B cell (primary cell): Measurements from ENCODE around the gene ANGPTL8. TPM values are rescaled to one million over a fixed set of nuclear protein-coding genes. Genes with fewer than 3 reads are reported as not detected.

ENCODE experiments used
- ATAC-seq: fragments of 200-7000 bp; cut with Tn5 transposase; one replicate; pipeline ENCODE4 v1.10.0; 2021; ENCODE audit warnings: low read depth, mild to moderate bottlenecking, moderate number of reproducible peaks, moderate library complexity
- CTCF ChIA-PET: fragments of 350-600 bp; sonication (Branson Sonifier 250); formaldehyde crosslinking; loops from one replicate; lab custom pipeline; 2021; ENCODE audit warnings: antibody characterized with exemption, inconsistent platforms; lab: Charles Lee
- POLR2A ChIA-PET: fragments of 350-600 bp; sonication (Branson Sonifier 250); formaldehyde crosslinking; loops from one replicate; lab custom pipeline; 2021; ENCODE audit warnings: antibody characterized with exemption; lab: Charles Lee
- DNase-seq: peaks from one replicate; pipeline ENCODE4 v3.0.0; 2013
- H2AFZ ChIP-seq: 2 replicates; pipeline ENCODE4 v1.6.1; 2012; ENCODE audit warnings: mild to moderate bottlenecking, low read depth, low read length; ENCODE audit not compliant: insufficient read depth, poor library complexity, severe bottlenecking
- H3K27ac ChIP-seq, 2 donors: 1 replicate in 1 of 2; 2 replicates in 1 of 2; pipeline ENCODE4 v1.5.1; 2012 to 2013; ENCODE audit warnings: low read length in 2 of 2, mild to moderate bottlenecking in 2 of 2, moderate library complexity in 1 of 2
- H3K27me3 ChIP-seq, 4 experiments: fragments of 200-600 bp in 1 of 4; sonication (generic) in 1 of 4; replicated peaks in 1 of 4; 1 replicate in 2 of 4; 2 replicates in 2 of 4; pipeline versions ENCODE4 v1.6.1 to v1.7.0; 2013 to 2016; ENCODE audit warnings: low read length in 3 of 4, mild to moderate bottlenecking in 2 of 4, mixed read lengths in 1 of 4, moderate library complexity in 1 of 4; ENCODE audit not compliant: insufficient read depth in 4 of 4, control insufficient read depth in 3 of 4; ENCODE audit errors: control extremely low read depth in 1 of 4
- H3K36me3 ChIP-seq, 2 experiments: replicated peaks in 1 of 2; 1 replicate in 1 of 2; 2 replicates in 1 of 2; pipeline versions ENCODE4 v1.6.1 to v1.7.1; 2013; ENCODE audit warnings: low read length in 1 of 2; ENCODE audit not compliant: insufficient read depth in 2 of 2, control insufficient read depth in 1 of 2; ENCODE audit errors: control extremely low read depth in 1 of 2, extremely low read depth in 1 of 2
- H3K4me1 ChIP-seq, 2 donors: fragments of 200-600 bp in 1 of 2; sonication (generic) in 1 of 2; 1 replicate in 1 of 2; 2 replicates in 1 of 2; pipeline versions ENCODE4 v1.5.1 to v1.6.1; 2013 to 2017; ENCODE audit warnings: low read length in 2 of 2; ENCODE audit not compliant: control insufficient read depth in 2 of 2, insufficient read depth in 2 of 2
- H3K4me2 ChIP-seq: replicated peaks from 2 replicates; pipeline ENCODE3; 2012; ENCODE audit warnings: mild to moderate bottlenecking, low read depth, low read length; ENCODE audit not compliant: poor library complexity, severe bottlenecking
- H3K4me3 ChIP-seq, 5 experiments: fragments of 200-600 bp in 1 of 5; sonication (generic) in 1 of 5; 1 replicate in 3 of 5; 2 replicates in 2 of 5; pipeline versions ENCODE4 v1.5.1 to v1.7.0; 2011 to 2016; ENCODE audit warnings: low read length in 4 of 5, mild to moderate bottlenecking in 4 of 5, low read depth in 2 of 5, control low read depth in 1 of 5, moderate library complexity in 1 of 5; ENCODE audit not compliant: insufficient read depth in 1 of 5; ENCODE audit errors: control extremely low read depth in 1 of 5, extremely low read depth in 1 of 5
- H3K79me2 ChIP-seq: fragments of 200-600 bp; sonication (generic); one replicate; pipeline ENCODE4 v1.6.0; 2016; ENCODE audit warnings: low read length; ENCODE audit not compliant: control insufficient read depth, insufficient read depth
- H3K9ac ChIP-seq: fragments of 200-600 bp; sonication (generic); 2 replicates; pipeline ENCODE4 v1.6.1; 2017; ENCODE audit warnings: mild to moderate bottlenecking, low read length, moderate library complexity
- H3K9me3 ChIP-seq, 3 donors: one replicate each; pipeline versions ENCODE4 v1.6.1 to v1.7.1; 2013; ENCODE audit warnings: low read length in 2 of 3; ENCODE audit not compliant: control insufficient read depth in 2 of 3, insufficient read depth in 1 of 3; ENCODE audit errors: control extremely low read depth in 1 of 3
- H4K20me1 ChIP-seq: 2 replicates; pipeline ENCODE4 v1.6.0; 2012; ENCODE audit warnings: mild to moderate bottlenecking, low read length; ENCODE audit not compliant: insufficient read depth, control insufficient read depth, poor library complexity, severe bottlenecking
- H3K27ac Mint-ChIP-seq: one replicate; pipeline ENCODE4 v1.8.0; 2021; ENCODE audit warnings: mixed read lengths
- H3K27me3 Mint-ChIP-seq: one replicate; pipeline ENCODE4 v1.8.0; 2021; ENCODE audit warnings: mixed read lengths
- H3K4me1 Mint-ChIP-seq: one replicate; pipeline ENCODE4 v1.8.0; 2021; ENCODE audit warnings: mixed read lengths
- H3K4me3 Mint-ChIP-seq: one replicate; pipeline ENCODE4 v1.8.0; 2021; ENCODE audit warnings: mixed read lengths
- H3K9me3 Mint-ChIP-seq: one replicate; pipeline ENCODE4 v1.8.0; 2022; ENCODE audit warnings: mixed read lengths; ENCODE audit not compliant: insufficient read depth
- CTCF ChIP-seq: fragments of 200-600 bp; IDR thresholded peaks from one replicate; pipeline ENCODE4 v1.8.0; 2022; ENCODE audit warnings: antibody characterized with exemption, mild to moderate bottlenecking
- EZH2 ChIP-seq: IDR thresholded peaks from 2 replicates; pipeline ENCODE4 v1.6.1; 2012; ENCODE audit warnings: borderline replicate concordance, low read depth, mild to moderate bottlenecking, moderate library complexity, low read length; ENCODE audit not compliant: insufficient read depth, poor library complexity, severe bottlenecking
- WGBS: methylation state at CpG from one replicate; pipeline ENCODE4 v1.1.5; 2013; ENCODE audit warnings: missing lambda C conversion rate; ENCODE audit not compliant: insufficient coverage; 5-methylcytosine and 5-hydroxymethylcytosine counted together
- intact Hi-C: fragments of 100-400 bp; cut with micrococcal nuclease; formaldehyde crosslinking; loops from one replicate; pipeline ENCODE4 v1.10.0; 2022
- polyA plus RNA-seq: library from polyadenylated mRNA; depleted of rRNA; stranded (reverse); fragments of >200 nt; gene quantifications from 2 replicates; pipeline ENCODE4 v1.2.3, GENCODE V29; 2012
- total RNA-seq, 2 donors: library from RNA; stranded (reverse); fragments of 120-200 nt in 1 of 2; gene quantifications; 1 replicate in 1 of 2; 2 replicates in 1 of 2; pipeline versions ENCODE4 v1.2.3 to v1.2.4, GENCODE V29; 2013 to 2022

The ANGPTL8 gene
- total and polyA plus RNA-seq, 2 donors (not counting 1 experiment from before 2014, with no cell fraction given), result not detected

- no peak overlapping the region for H3K4me2 ChIP-seq
- H3K36me3 ChIP-seq, result no peaks in the 10 kb centered on the region
- no peaks in the 10 kb centered on the region for H3K27me3 Mint-ChIP-seq
- H3K4me1 ChIP-seq, result no peaks in the 10 kb centered on the region
- H3K27ac Mint-ChIP-seq, result no peak overlapping the region
- H3K79me2 ChIP-seq, result no peaks in the 10 kb centered on the region
- no peak overlapping the region for H3K9ac ChIP-seq
- peaks cover 0 to 6% (median 0%) of the 10 kb centered on the region in 3 donors for H3K9me3 ChIP-seq
- H3K4me1 Mint-ChIP-seq, result no peaks in the 10 kb centered on the region
- H3K4me3 Mint-ChIP-seq, result no peak overlapping the region
- DNase-seq, result no peak
- no peaks in the 10 kb centered on the region for H3K9me3 Mint-ChIP-seq
- H4K20me1 ChIP-seq, result no peaks in the 10 kb centered on the region
- no peak overlapping the region for H3K27ac ChIP-seq
- TF ChIP-seq EZH2 (no peak), CTCF (no peak)
- intact Hi-C loops, result no loop called here
- ChIA-PET POLR2A (no interaction called here), CTCF (no interaction called here)
- no CpG with 5 or more reads among the region's 4 CpGs for WGBS
- no peak overlapping the region for H2AFZ ChIP-seq
- H3K27me3 ChIP-seq, result no peaks in the 10 kb centered on the region
- no peak overlapping the region for H3K4me3 ChIP-seq
- ATAC-seq, result no peak
Measured at GRCh38 chr19:11251217-11251616, 11.8 kb downstream of the ANGPTL8 start.

GRCh38 chr19:11251650-11252314, 12.4 kb downstream of the ANGPTL8 start:
- Histone ChIP-seq H3K79me2 (no peaks in the 10 kb centered on the region), H3K4me1 (no peaks in the 10 kb centered on the region), H2AFZ (no peak overlapping the region), H3K4me3 (no peak overlapping the region), H3K4me2 (no peak overlapping the region), H3K9me3 (peaks cover 0 to 6% (median 0%) of the 10 kb centered on the region in 3 donors), H3K36me3 (no peaks in the 10 kb centered on the region), H4K20me1 (no peaks in the 10 kb centered on the region), H3K27ac (no peak overlapping the region), H3K9ac (no peak overlapping the region), H3K27me3 (no peaks in the 10 kb centered on the region)
- H3K4me1 Mint-ChIP-seq, result no peaks in the 10 kb centered on the region
- no peak for TF ChIP-seq EZH2
- no peak for TF ChIP-seq CTCF
- ChIA-PET POLR2A (no interaction called here), CTCF (no interaction called here)
- no peak for DNase-seq
- intact Hi-C loops, result no loop called here
- no peak overlapping the region for H3K4me3 Mint-ChIP-seq
- no peak overlapping the region for H3K27ac Mint-ChIP-seq
- H3K27me3 Mint-ChIP-seq, result no peaks in the 10 kb centered on the region
- no peak for ATAC-seq
- WGBS, result 85% methylated on average over 10 of the region's 11 CpGs
- H3K9me3 Mint-ChIP-seq, result no peaks in the 10 kb centered on the region
